Ishikawa (cell line): ENCODE measurements around the gene CHST15.

Experiments used
- TAF1 ChIP-seq: IDR thresholded peaks from 2 replicates; pipeline ENCODE4 v1.6.1; 2012; ENCODE audit warnings: low read depth, mild to moderate bottlenecking
- TF ChIP-seq, protein P1 (sequence below): IDR thresholded peaks from 2 replicates; pipeline ENCODE4 v1.6.1; 2012

DNA sequence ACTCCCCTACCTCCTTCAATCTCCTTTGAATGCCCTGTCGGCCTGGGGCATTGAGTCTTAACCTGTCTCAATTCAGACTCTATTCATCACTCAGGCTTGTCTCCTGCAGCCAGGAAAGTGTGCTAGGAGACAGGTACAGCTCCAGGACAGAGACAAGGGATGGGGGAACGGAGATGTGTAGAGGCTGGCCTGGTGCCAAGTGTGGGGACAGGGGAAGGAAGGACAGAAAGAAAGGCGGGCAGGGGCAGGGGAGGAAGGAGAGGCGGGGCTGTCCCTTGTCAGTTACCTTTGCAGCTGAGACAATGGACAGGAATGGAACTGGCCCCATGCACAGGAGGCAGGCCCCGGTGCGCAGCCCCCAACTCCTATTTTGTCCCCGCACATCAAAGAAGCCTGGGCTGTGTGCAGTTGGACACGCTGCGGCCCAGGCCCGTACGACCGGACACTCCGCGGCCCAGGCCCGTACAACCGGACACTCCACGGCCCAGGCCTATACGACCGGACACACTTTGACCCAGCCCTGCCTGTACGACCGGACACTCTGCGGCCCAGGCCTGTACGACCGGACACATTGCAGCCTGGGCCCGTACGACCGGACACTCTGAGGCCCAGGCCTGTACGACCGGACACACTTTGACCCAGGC lies 36.9 kb downstream of the CHST15 start:
- no peak for TF ChIP-seq TAF1
- TF ChIP-seq, protein P1, sequence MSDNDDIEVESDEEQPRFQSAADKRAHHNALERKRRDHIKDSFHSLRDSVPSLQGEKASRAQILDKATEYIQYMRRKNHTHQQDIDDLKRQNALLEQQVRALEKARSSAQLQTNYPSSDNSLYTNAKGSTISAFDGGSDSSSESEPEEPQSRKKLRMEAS, result no peak
